ENCODE results near the gene GLIS1.

The GLIS1 gene

GRCh38 chr1:53725238-53725689, 13.7 kb downstream of the GLIS1 start:
- Histone ChIP-seq H3K4me2 (ENCODE audit: low read depth, low read length, poor library complexity, severe bottlenecking) (no peak overlapping the region), H3K9ac (ENCODE audit: low read length) (no peak overlapping the region), H3F3A (ENCODE audit: insufficient read depth) (no peaks in the 10 kb centered on the region), H3K9me3 (ENCODE audit: insufficient read depth, low read length) (no peaks in the 10 kb centered on the region), H4K20me1 (ENCODE audit: low read depth, low read length) (no peaks in the 10 kb centered on the region), H3K27me3 (ENCODE audit: low read length) (no peaks in the 10 kb centered on the region), H3K27ac (ENCODE audit: low read depth, low read length) (no peak overlapping the region), H3K36me3 (ENCODE audit: low read length) (no peaks in the 10 kb centered on the region), H3K79me2 (ENCODE audit: insufficient read depth, low read length) (no peaks in the 10 kb centered on the region), H3K9me2 (replicated peaks; ENCODE audit: insufficient read depth, low read length) (no peaks in the 10 kb centered on the region), H2AFZ (ENCODE audit: low read depth, low read length, severe bottlenecking) (no peak overlapping the region), H3K4me3 (ENCODE audit: insufficient read depth, low read length, poor library complexity, severe bottlenecking) (no peak overlapping the region)
- TF ChIP-seq EZH2phosphoT487 (conservative IDR thresholded peaks at IDR 0.05; ENCODE audit: low read length) (no peak), CTCF (IDR thresholded peaks at IDR 0.05; ENCODE audit: insufficient read depth, low read length, poor library complexity, severe bottlenecking) (no peak)

GRCh38 chr1:53722025-53722424, 16.9 kb downstream of the GLIS1 start:
- Histone ChIP-seq H3K79me2 (ENCODE audit: insufficient read depth, low read length) (no peaks in the 10 kb centered on the region), H3K9me3 (ENCODE audit: insufficient read depth, low read length) (no peaks in the 10 kb centered on the region), H3K27ac (ENCODE audit: low read depth, low read length) (no peak overlapping the region), H4K20me1 (ENCODE audit: low read depth, low read length) (no peaks in the 10 kb centered on the region), H3K27me3 (ENCODE audit: low read length) (no peaks in the 10 kb centered on the region), H3K9me2 (replicated peaks; ENCODE audit: insufficient read depth, low read length) (no peaks in the 10 kb centered on the region), H3F3A (ENCODE audit: insufficient read depth) (no peaks in the 10 kb centered on the region), H3K36me3 (ENCODE audit: low read length) (no peaks in the 10 kb centered on the region), H3K4me3 (ENCODE audit: insufficient read depth, low read length, poor library complexity, severe bottlenecking) (no peak overlapping the region), H3K9ac (ENCODE audit: low read length) (no peak overlapping the region), H3K4me2 (ENCODE audit: low read depth, low read length, poor library complexity, severe bottlenecking) (no peak overlapping the region), H2AFZ (ENCODE audit: low read depth, low read length, severe bottlenecking) (no peak overlapping the region)
- TF ChIP-seq CTCF (IDR thresholded peaks at IDR 0.05; ENCODE audit: insufficient read depth, low read length, poor library complexity, severe bottlenecking) (no peak), EZH2phosphoT487 (conservative IDR thresholded peaks at IDR 0.05; ENCODE audit: low read length) (no peak)

- no peaks in the 10 kb centered on the region for H3K36me3 ChIP-seq (ENCODE audit: low read length)
- no peaks in the 10 kb centered on the region for H3K79me2 ChIP-seq (ENCODE audit: insufficient read depth, low read length)
- no peaks in the 10 kb centered on the region for H3K9me3 ChIP-seq (ENCODE audit: insufficient read depth, low read length)
- no peak for TF ChIP-seq EZH2phosphoT487 (conservative IDR thresholded peaks at IDR 0.05; ENCODE audit: low read length)
- no peak for TF ChIP-seq CTCF (IDR thresholded peaks at IDR 0.05; ENCODE audit: insufficient read depth, low read length, poor library complexity, severe bottlenecking)
- no peak overlapping the region for H3K9ac ChIP-seq (ENCODE audit: low read length)
- no peaks in the 10 kb centered on the region for H3F3A ChIP-seq (ENCODE audit: insufficient read depth)
- no peak overlapping the region for H3K4me3 ChIP-seq (ENCODE audit: insufficient read depth, low read length, poor library complexity, severe bottlenecking)
- no peak overlapping the region for H3K27ac ChIP-seq (ENCODE audit: low read depth, low read length)
- H2AFZ ChIP-seq (ENCODE audit: low read depth, low read length, severe bottlenecking), result no peak overlapping the region
- no peaks in the 10 kb centered on the region for H4K20me1 ChIP-seq (ENCODE audit: low read depth, low read length)
- no peaks in the 10 kb centered on the region for H3K27me3 ChIP-seq (ENCODE audit: low read length)
- no peaks in the 10 kb centered on the region for H3K9me2 ChIP-seq (replicated peaks; ENCODE audit: insufficient read depth, low read length)
- no peak overlapping the region for H3K4me2 ChIP-seq (ENCODE audit: low read depth, low read length, poor library complexity, severe bottlenecking)
Observed at GRCh38 chr1:53721088-53721487, 17.9 kb downstream of the GLIS1 start.
